SH-SY5Y (cell line): Measurements from ENCODE around the gene TBC1D16.

Experiments used
- GATA2 ChIP-seq: IDR thresholded peaks from 2 replicates; pipeline ENCODE4 v1.6.1; 2011; ENCODE audit warnings: mild to moderate bottlenecking, low read depth, low read length
- GATA3 ChIP-seq: IDR thresholded peaks from 2 replicates; pipeline ENCODE4 v1.6.1; 2011; ENCODE audit warnings: low read depth, mild to moderate bottlenecking, low read length, moderate library complexity

DNA sequence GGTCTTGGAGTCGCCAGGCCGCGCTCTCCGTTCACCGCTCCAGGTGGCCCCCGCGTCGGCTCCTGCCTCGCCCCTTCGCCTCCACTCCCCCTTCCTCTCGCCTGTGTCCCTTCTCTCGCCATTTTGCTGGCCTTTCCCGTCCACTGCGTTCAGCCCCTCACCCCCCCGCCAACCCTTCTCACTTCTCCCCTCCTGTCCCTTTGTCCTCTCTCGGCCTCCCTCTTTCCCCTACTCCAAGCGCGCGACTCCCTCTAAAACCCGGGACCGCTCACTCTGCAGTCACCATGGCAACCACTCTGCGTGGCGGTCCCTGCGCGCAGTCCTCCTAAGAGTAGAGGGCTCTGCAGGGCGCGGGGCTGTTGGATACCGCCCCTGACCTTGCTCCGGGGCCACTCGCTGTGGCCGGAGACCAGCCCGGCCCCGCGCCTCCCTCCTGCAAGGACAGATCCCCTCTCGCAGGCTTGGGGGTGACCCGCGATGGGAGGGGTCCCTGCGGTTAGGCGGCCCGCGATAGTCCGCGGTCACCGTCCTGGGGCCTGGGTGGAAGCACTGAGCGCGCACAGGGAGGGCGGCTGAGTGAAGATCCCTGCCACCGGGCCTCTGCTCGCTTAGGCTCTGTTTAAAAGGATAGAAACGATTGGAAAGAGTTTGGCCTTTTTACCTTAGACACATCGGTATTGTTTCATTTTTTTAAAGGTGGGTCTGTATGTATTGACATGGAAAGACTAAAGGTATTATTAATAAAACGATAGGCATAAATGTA, 1.2 kb upstream of the TBC1D16 start:
- TF ChIP-seq GATA3: no peak
- no peak for TF ChIP-seq GATA2
